HG02642 (cell line): ENCODE results near the gene ADNP.
"Not testable (repeated sequence)": the region's sequence is repeated elsewhere in the genome, so short reads cannot be mapped to it uniquely, and the experiment has no call there.

Source experiments
- ATAC-seq: cut with Tn5 transposase; IDR thresholded peaks from one replicate; pipeline ENCODE4 v1.9.1; 2021; ENCODE audit warnings: mild to moderate bottlenecking; ENCODE audit not compliant: unreplicated experiment, poor library complexity

ADNP gene

DNA sequence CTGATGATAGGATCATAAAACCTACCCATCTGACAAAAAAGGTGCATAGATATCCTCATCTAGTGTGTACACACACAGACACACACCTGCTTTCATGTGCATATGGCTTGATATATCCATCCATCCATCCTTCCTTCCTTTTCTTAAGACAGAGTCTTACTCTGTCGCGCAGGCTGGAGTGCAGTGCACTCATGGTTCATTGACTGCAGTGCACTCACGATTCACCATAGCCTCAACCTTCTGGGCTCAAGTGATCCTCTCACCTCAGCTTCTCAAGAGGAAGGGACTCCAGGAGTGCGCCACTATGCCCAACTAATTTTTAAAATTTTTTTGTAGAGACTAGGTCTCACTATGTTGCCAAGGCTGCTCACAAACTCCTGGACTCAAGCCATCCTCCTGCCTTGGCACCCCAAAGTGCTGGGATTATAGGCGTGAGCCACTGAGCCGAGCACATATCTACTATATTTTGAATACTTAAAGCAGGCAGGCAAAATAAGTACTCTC, 27.1 kb downstream of the ADNP start:
- no peak for ATAC-seq

DNA sequence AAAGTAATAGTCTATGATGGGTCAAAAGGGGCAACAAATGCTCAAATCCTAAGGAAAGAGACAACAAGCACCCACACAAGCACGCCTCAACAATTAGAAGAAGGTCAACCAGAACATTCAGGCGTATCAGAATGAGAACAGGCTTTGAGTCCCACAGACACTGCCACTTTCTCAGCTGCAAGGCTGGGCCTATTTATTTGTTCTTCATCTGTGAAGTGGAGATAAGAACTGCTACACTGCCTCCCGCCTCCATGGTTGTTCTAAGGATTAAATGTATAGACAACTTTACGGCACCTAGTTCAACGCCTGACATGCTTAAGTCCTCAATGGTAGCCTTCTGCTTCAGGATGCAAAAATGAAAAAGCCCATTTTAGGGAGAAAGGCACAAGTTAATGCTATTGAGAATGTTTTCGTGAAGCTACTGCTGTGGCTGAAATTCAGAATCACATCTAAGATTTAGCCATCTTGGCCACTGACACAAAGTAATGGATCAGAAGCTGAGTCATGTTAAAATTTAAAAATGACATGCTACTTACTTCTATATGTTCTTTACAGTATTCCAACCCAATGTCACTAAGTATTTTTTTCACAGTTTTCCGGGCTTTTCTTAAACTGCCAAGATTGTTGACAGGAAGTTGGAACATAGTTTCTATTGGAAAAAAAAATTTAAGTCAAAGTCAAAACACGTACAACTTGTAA, 27.7 kb downstream of the ADNP start:
- no peak for ATAC-seq

DNA sequence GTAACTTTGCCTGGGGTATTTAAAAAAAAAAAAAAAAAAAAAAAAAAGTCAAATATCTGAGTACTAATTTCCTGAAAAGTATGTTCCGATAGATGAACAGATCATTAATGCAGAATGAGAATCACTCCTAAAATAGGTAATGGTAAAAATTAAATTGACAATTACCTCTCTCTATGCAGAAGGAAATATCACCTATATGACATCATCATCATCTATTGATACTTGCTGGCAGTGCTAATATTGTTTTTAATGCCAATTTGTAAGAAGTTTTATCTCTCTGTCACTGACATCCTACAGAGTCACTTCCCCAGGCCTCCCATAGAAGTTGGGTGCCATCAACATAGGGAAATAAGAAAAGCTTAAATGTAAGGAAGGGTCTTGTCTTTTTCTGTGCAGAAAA, 29.9 kb downstream of the ADNP start:
- no peak for ATAC-seq

DNA sequence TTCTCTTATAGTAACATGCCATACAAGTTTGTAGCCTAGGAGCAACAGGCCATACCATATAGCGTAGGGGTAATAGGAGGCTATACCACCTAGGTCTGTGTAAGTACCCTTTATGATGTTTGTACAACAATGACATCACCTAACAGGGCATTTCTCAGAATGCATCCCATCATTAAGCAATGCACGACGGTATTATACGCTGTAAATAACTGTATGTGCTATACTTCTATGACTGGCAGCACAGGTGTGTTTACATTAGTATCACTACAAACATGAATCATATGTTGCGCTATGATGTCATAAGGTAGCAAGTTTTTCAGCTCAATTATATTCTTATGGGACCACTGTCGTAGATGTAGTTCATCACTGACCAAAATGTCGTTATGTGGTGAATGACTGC, 31.0 kb downstream of the ADNP start:
- ATAC-seq: no peak

DNA sequence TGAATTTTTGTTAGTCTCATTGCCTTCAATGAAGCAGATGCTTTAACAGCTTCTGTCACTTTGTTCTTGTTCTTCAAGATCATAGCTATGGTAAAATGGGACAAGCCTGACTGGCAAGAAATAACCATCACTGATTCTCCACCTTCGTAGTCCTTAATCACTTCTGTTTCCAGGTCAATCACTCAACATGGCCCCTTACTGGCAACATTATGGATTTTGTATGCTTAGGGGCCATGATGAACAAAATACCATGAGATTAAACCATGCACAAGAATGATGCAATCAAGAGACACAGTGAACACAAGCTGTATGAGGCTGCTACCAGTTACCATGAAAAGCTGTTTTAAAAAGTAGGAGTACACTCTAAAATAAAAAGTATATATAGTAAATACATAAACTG, 32.8 kb downstream of the ADNP start:
- no peak for ATAC-seq

DNA sequence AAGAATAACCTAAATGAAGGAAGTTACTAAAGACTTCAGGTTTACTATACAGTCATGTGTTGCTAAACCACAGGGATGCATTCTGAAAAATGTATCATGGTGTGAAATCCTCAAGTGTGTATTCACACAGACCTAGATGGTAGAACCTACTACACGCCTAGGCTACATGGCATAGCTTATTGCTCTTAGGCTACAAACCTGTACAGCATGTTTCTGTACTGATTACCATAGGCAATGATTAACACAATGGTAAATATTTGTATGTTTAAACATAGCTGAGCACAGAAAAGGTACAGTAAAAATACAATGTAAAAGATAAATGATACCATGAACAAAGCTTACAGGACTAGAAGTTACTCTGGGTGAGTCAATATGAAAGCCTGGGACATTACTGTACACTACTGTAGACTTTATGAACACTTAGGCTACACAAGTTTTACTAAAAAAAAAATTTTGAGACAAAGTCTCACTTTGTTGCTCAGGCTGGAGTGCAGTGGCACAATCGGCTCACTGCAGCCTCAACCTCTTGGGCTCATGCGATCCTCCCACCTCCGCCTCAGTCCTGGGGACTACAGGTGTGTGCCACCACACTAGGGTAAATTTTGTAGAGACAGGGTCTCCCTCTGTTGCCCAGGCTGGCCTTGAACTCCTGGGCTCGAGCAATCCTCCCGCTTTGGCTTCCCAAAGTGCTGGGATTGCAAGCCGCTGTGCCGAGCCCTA, 36.0 kb downstream of the ADNP start:
- ATAC-seq: no peak

DNA sequence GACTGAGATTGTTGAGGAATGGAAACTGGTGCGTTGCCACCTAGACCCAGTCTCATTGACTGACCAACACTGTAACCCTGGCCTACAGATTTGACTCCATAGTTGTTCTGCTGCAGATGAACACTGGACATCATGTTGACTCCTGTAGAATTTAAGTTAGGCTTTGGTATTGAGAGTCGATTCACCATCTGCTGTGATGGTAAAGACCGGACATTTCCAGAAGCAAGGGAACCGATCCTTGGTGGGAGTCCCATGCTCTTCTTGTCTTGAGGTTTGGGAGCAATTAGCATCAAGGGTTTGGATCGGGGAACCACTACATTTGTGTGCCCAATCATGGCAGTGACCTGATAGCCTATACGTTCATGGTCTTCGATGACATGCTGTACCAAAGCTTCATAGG, 37.6 kb downstream of the ADNP start:
- no peak for ATAC-seq

DNA sequence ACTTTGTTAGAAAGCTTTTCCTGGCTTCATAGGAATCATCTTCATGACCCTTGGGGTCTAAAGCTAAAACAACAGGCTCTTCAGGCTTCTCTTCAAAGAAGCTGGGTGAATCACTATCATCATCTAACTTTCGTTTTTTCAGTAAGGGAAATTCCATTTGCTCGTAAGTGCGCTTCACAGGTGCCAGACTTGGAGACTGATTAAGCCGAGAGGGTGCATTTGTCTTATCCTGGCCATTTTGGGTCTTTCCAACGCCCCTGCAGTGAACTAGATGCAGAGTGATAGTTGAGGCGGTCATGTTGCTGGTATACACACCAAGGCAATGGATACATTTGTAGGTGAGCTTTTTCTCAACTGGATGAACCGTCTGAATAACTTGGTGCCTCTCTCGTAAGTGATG, 38.8 kb downstream of the ADNP start:
- no peak for ATAC-seq

DNA sequence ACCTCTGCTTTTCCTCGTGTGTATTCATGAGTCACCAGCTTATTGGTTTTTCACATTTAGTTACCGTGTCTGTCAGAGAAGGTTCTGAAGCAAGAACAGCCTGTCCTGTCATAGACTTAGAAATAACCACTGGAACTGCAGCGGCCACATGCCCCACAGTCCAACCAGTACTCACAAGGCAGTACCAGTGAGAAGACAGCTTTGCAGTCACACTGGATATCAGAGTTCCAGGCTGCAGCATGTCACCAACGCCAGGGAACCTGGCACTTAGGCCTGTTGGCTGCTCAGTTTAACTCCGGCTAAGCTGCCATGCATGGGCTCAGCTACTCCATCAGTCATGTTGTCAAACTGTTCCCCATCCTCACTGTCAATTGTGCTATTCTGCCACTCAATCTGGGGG, 40.1 kb downstream of the ADNP start:
- no peak for ATAC-seq

DNA sequence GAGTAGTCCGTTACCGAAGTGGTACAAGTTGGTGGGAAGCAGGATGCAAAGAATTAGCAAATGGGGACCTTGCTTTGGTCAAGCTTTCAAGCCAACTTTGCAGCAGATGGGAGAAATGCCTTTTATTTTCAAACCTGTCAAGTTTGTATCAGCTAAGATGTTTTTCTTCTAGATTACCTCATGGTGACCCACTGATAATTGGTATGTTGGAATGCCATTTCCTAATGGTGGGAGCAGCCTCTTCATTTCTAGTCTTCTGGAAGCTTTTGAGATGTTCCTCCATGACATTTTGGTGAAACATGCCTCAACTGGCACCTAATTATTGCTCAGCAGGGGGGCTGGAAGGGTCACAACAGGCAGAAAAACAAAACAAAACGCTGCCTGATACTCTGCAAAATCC, 43.7 kb downstream of the ADNP start:
- ATAC-seq: no peak

DNA sequence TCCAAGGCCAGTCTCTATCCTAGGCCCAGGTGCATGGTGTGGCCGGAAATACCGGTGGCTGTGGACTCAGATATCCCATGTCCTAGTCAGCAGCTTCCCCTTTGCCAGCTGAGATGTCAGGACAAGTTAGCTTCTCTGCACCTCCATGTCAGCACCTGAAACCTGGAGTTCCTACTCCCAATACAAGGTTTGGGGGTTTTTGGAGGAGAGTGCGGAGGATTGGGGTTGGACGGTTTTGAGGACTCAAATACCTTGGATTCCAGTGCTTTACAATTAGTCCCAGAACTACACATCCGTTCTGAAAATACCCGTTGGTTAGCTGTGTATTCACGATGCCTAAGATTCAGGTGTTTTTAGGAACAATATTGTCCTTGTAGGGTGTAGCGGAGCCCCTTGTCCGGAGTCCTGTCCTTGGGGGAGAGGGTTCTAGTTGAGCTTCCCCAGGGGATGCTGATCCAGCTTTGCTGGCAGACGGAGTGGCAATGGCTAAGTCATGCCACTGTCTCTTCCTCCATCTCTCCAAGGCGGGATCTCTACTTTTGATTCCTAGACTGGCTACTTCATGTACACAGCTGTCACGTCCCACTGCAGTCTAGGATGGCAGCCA, 45.0 kb downstream of the ADNP start:
- ATAC-seq: no peak

DNA sequence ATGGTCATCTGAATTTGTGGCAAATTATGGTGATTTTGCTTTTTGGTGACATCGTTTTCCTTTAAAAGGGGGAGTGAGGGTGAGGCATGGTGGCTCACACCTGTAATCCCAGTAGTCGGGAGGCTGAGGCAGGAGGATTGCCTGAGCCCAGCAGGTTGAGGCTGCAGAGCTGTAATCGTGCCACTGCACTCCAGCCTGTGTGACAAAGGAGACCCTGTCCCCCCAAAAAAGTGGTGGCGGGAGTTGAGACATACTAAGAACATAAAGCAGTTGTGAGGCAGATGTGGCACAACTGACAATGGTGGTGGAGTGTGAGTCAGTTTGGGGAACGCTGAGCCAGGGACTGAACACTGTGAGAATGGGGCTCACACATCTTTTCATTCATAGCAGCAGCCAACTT, 45.5 kb downstream of the ADNP start:
- ATAC-seq: no peak

DNA sequence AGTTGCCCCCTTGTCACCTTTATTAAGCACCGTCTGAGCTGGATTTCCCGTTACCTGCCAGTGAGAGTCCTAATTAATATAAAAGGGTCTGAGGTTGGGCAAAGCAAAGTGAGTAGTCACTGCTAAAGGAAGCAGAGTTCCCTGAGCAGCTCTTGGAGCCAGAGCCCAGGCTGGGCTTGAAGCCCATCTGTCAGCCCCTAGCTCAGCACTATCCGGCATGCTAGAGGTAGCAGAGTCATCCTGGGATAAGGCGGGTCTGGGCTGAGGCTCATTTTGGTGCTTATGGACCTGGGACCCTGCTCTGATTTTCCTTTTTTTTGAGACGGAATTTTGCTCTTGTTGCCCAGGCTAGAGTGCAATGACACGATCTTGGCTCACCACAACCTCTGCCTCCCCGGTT, 46.2 kb downstream of the ADNP start:
- ATAC-seq: no peak

DNA sequence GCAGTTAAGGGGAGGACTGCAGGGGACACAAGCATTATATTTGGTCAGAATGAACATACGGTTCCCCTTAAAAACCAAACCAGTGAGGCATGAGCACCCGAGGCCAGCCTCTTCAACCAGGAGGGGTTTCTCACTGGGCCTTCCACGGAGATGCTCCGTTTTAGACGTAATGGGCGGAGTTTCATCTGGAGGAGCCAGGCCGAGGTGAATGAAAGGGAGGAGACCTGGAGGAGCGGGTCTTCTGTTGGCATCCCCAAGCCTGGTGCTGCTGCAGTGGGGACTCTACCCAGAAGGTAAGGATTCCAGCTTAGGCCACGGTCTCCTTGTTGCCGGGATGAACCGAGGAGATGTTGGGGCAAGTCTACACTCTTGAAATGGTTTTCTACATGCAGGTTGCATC, 47.4 kb downstream of the ADNP start:
- no peak for ATAC-seq

DNA sequence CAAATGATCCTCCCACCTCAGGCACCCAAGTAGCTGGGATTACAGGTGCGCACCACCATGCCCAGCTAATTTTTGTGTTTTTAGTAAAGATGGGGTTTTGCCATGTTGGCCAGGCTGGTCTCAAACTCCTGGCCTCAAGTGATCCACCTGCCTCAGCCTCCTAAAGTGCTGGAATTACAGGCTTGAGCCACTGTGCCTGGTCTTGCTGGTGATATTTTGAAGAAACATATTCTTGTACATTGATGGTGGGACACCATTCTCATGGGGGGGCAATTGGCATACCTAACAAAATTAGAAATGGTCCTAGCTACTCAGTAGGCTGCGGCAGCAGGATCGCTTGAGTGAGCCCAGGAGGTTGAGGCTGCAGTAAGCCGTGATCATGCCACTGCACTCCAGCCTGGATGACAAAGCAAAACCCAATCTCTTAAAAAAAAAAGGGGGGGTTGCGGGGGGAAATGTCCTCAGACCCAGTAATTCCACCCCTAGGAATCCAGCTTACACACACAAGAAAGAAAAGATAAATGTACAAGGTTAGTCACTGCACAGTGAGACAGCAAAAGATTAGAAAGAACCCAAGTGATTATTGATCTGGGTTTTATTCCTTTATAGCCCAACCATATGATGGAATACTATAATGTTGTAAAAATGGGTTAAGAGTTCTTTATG, 49.3 kb downstream of the ADNP start:
- ATAC-seq: not testable (repeated sequence)

DNA sequence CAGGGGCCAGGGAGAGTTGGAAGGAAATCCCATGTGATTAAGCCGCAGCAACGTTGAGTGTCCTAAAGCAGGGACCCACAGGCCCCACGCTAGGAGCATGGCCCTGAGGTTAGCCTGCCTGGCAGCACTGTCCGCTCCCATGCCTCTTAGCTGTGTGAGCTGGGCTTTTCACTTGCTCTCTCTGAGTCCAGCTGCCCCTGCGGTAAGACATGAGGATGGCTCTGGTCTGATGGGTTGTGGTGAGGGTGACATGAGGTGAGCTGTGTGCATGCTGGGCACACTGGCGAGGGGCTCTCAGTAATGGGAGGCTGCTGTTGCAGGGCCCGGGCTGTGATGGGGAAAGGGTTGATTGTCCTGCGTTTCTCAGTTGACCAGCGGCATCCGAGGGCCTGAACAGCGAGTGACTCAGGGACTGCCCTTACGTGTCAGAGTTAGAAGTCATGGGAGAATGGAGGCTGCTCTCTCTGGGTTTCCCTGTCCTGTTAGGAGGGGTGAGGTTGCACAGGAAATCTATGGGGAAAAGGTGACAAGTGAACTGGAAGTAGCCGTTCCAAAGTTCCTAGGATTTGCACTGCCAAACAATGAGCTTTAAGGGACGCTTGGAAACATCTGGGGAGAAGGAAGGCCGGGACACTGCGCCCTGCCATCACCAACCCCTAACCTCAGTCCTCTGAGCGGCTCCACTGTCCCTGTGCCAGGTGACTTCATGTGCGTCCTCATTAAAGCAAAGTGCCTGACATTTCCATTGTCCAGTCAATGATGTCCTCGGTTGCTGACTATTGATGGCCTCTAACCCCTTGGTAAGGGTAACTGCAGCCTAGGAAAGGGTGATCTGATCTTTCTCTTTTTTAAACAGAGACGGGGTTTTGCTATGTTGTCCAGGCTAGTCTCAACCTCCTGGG, 51.3 kb downstream of the ADNP start:
- ATAC-seq: no peak

DNA sequence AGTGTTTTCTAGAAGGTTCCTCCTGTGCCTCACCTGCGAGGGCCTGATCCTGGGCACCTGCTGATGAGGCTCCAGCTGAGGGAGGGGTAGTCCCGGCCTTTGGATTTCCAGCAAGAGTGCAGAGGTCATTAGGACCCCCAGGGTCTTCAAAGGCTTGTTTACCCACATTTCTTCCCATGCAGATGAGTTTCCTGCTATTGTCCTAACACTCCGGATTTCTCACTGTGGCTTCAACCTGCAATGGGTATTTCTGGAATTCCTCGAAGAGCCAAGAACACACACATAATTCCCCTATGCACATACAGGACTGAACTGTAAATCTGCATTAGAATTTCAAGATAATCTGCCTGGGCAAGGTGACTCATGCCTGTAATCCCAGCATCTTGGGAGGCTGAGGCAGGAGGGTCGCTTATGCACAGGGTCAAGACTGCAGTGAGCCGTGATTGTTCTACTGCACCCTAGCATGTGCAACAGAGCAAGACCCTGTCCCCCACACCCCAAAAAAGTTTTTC, 53.9 kb downstream of the ADNP start:
- ATAC-seq: no peak

DNA sequence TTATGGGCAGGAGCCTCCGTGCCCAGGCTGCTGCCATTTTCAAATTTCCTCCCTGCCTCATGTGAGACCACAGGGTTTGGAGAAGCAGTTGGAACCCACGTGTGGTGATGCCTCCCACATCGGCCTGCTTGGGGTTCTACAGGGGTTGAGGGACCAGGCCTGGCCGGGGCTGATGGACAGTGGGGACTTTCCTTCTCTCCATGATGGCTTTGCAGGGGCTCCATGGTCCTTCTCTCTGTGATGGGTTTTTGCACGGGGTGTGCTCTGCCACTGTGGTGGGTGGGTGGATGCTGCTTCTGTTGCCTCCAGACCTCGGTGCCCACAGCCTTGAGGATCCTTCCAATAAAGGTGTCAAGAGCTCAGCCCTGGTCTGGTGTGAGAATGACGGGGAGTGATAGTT, 54.4 kb downstream of the ADNP start:
- no peak for ATAC-seq

DNA sequence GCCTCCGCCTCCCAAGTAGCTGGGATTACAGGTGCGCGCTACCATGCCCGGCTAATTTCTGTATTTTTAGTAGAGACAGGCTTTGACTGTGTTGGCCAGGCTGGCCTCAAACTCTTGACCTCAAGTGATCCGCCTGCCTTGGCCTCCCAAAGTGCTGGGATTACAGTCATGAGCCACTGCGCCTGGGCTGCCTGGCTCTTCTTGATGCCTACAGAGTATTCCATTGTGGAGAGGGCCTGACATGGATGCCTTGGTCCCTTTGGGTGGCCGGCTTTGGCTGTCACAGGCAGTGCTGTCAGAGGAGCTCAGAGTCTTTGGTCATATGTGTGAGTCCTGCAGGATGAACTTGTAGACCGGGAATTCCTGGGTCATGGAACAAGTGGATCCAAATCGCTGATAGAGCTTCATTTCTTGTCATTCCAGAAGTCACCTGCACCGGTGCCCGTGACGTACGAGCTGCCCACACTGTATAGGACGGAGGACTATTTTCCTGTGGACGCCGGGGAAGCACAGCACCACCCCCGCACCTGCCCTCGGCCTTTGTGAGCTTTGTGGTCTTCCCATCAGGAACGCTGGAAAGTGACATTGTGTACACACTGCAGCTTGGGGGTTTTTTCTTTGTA, 55.1 kb downstream of the ADNP start:
- ATAC-seq: no peak
